GM18508 (cell line): ENCODE measurements around the gene MED14.
"Not testable (repeated sequence)": the region's sequence is repeated elsewhere in the genome, so short reads cannot be mapped to it uniquely, and the experiment has no call there.

Experiments
- ATAC-seq: cut with Tn5 transposase; IDR thresholded peaks from one replicate; pipeline ENCODE4 v1.9.1; 2021; ENCODE audit warnings: moderate number of reproducible peaks; ENCODE audit not compliant: insufficient read depth, unreplicated experiment

Gene MED14

GRCh38 chrX:40735325-40736169 lies at the start of gene MED14:
MED14 (minus strand) TSS chrX:40735542; CDS start chrX:40735412, 130 bp downstream.
- ATAC-seq, result peak; percentile 76

GRCh38 chrX:40784516-40785151 lies 49.3 kb upstream of the MED14 start:
- ATAC-seq, result no peak

GRCh38 chrX:40782644-40783259 lies 47.4 kb upstream of the MED14 start:
- not testable (repeated sequence) for ATAC-seq

GRCh38 chrX:40780951-40781350 lies 45.6 kb upstream of the MED14 start:
- ATAC-seq, result no peak

- no peak for ATAC-seq
These were observed 44.7 kb upstream of the MED14 start for GRCh38 chrX:40780082-40780481.

- no peak for ATAC-seq
These were observed 43.7 kb upstream of the MED14 start for GRCh38 chrX:40778861-40779575.

- ATAC-seq, result no peak
These were observed 38.5 kb upstream of the MED14 start for GRCh38 chrX:40773809-40774208.

- no peak for ATAC-seq
These were observed 37.8 kb upstream of the MED14 start for GRCh38 chrX:40773188-40773587.

GRCh38 chrX:40772290-40772689 lies 36.9 kb upstream of the MED14 start:
- no peak for ATAC-seq

- ATAC-seq, result no peak
These were observed 26.4 kb upstream of the MED14 start for GRCh38 chrX:40761762-40762161.

GRCh38 chrX:40759374-40759773 lies 24.0 kb upstream of the MED14 start:
- ATAC-seq, result no peak

- ATAC-seq, result no peak
These were observed 21.7 kb upstream of the MED14 start for GRCh38 chrX:40757058-40757457.

GRCh38 chrX:40755291-40756249 lies 20.2 kb upstream of the MED14 start:
- ATAC-seq, result no peak

- no peak for ATAC-seq
These were observed 14.5 kb upstream of the MED14 start for GRCh38 chrX:40749681-40750494.

- no peak for ATAC-seq
These were observed 13.6 kb upstream of the MED14 start for GRCh38 chrX:40748977-40749376.

- no peak for ATAC-seq
These were observed 11.2 kb upstream of the MED14 start for GRCh38 chrX:40746521-40746920.

GRCh38 chrX:40736170-40736505 lies 796 bp upstream of the MED14 start:
- ATAC-seq, result no peak

- ATAC-seq, result no peak
These were observed 394 bp downstream of the MED14 start for GRCh38 chrX:40734971-40735324.

- no peak for ATAC-seq
These were observed 1.6 kb downstream of the MED14 start for GRCh38 chrX:40733706-40734105.
